ENCODE results near the gene JADE3.

- TF ChIP-seq POLR2A (IDR thresholded peaks at IDR 0.05; ENCODE audit: low read length) (no peak), GATA1 (IDR thresholded peaks at IDR 0.05; ENCODE audit: low read depth, low read length) (no peak)
Observed at GRCh38 chrX:46991664-46992063, 79.4 kb downstream of the JADE3 start.

Data from erythroblast (primary cell).